ENCODE results near the gene IQSEC1.

The IQSEC1 gene

GRCh38 chr3:13055634-13056033 lies 17.6 kb downstream of the IQSEC1 start:
- Histone ChIP-seq H3K36me3 (ENCODE audit: control insufficient read depth, insufficient read depth, low read length) (no peaks in the 10 kb centered on the region), H3K9me3 (ENCODE audit: control insufficient read depth, low read length) (no peaks in the 10 kb centered on the region), H3K4me1 (ENCODE audit: control insufficient read depth, insufficient read depth, low read length, poor library complexity, severe bottlenecking) (peaks cover 13% of the 10 kb centered on the region), H3K27ac (ENCODE audit: low read depth, low read length, severe bottlenecking) (no peak overlapping the region), H3K4me3 (ENCODE audit: extremely low read depth, insufficient read depth, low read length, poor library complexity, severe bottlenecking) (no peak overlapping the region)
- WGBS, 2 experiments (ENCODE audit: insufficient coverage in 2 of 2), result 93 to 96% methylated on average over 5 to 6 of the region's 7 CpGs

- Histone ChIP-seq H3K27ac (ENCODE audit: low read depth, low read length, severe bottlenecking) (no peak overlapping the region), H3K4me1 (ENCODE audit: control insufficient read depth, insufficient read depth, low read length, poor library complexity, severe bottlenecking) (peaks cover 7% of the 10 kb centered on the region), H3K36me3 (ENCODE audit: control insufficient read depth, insufficient read depth, low read length) (no peaks in the 10 kb centered on the region), H3K4me3 (ENCODE audit: extremely low read depth, insufficient read depth, low read length, poor library complexity, severe bottlenecking) (no peak overlapping the region), H3K9me3 (ENCODE audit: control insufficient read depth, low read length) (no peaks in the 10 kb centered on the region)
- 95 to 96% methylated on average over 26 to 30 of the region's 31 CpGs for WGBS, 2 experiments (ENCODE audit: insufficient coverage in 2 of 2)
Observed at GRCh38 chr3:13054341-13055285, 18.6 kb downstream of the IQSEC1 start.

GRCh38 chr3:13053893-13054292 lies 19.3 kb downstream of the IQSEC1 start:
- WGBS, 2 experiments (ENCODE audit: insufficient coverage in 2 of 2), result 93 to 95% methylated on average over 8 to 12 of the region's 12 CpGs
- H3K9me3 ChIP-seq (ENCODE audit: control insufficient read depth, low read length), result no peaks in the 10 kb centered on the region
- no peak overlapping the region for H3K27ac ChIP-seq (ENCODE audit: low read depth, low read length, severe bottlenecking)
- H3K4me3 ChIP-seq (ENCODE audit: extremely low read depth, insufficient read depth, low read length, poor library complexity, severe bottlenecking), result no peak overlapping the region
- no peaks in the 10 kb centered on the region for H3K36me3 ChIP-seq (ENCODE audit: control insufficient read depth, insufficient read depth, low read length)
- peaks cover 7% of the 10 kb centered on the region for H3K4me1 ChIP-seq (ENCODE audit: control insufficient read depth, insufficient read depth, low read length, poor library complexity, severe bottlenecking)

GRCh38 chr3:13053420-13053819 lies 19.8 kb downstream of the IQSEC1 start:
- Histone ChIP-seq H3K4me3 (ENCODE audit: extremely low read depth, insufficient read depth, low read length, poor library complexity, severe bottlenecking) (no peak overlapping the region), H3K27ac (ENCODE audit: low read depth, low read length, severe bottlenecking) (no peak overlapping the region), H3K9me3 (ENCODE audit: control insufficient read depth, low read length) (no peaks in the 10 kb centered on the region), H3K4me1 (ENCODE audit: control insufficient read depth, insufficient read depth, low read length, poor library complexity, severe bottlenecking) (peaks cover 7% of the 10 kb centered on the region), H3K36me3 (ENCODE audit: control insufficient read depth, insufficient read depth, low read length) (no peaks in the 10 kb centered on the region)
- 81 to 82% methylated on average over 6 to 7 of the region's 8 CpGs for WGBS, 2 experiments (ENCODE audit: insufficient coverage in 2 of 2)

GRCh38 chr3:13052191-13052820 lies 20.9 kb downstream of the IQSEC1 start:
- H3K36me3 ChIP-seq (ENCODE audit: control insufficient read depth, insufficient read depth, low read length), result no peaks in the 10 kb centered on the region
- WGBS, 2 experiments (ENCODE audit: insufficient coverage in 2 of 2), result 96 to 99% methylated on average over 13 to 15 of the region's 16 CpGs
- H3K27ac ChIP-seq (ENCODE audit: low read depth, low read length, severe bottlenecking), result no peak overlapping the region
- H3K9me3 ChIP-seq (ENCODE audit: control insufficient read depth, low read length), result no peaks in the 10 kb centered on the region
- H3K4me3 ChIP-seq (ENCODE audit: extremely low read depth, insufficient read depth, low read length, poor library complexity, severe bottlenecking), result no peak overlapping the region
- H3K4me1 ChIP-seq (ENCODE audit: control insufficient read depth, insufficient read depth, low read length, poor library complexity, severe bottlenecking), result peaks cover 7% of the 10 kb centered on the region

- Histone ChIP-seq H3K4me3 (ENCODE audit: extremely low read depth, insufficient read depth, low read length, poor library complexity, severe bottlenecking) (no peak overlapping the region), H3K9me3 (ENCODE audit: control insufficient read depth, low read length) (no peaks in the 10 kb centered on the region), H3K4me1 (ENCODE audit: control insufficient read depth, insufficient read depth, low read length, poor library complexity, severe bottlenecking) (peaks cover 7% of the 10 kb centered on the region), H3K27ac (ENCODE audit: low read depth, low read length, severe bottlenecking) (no peak overlapping the region), H3K36me3 (ENCODE audit: control insufficient read depth, insufficient read depth, low read length) (no peaks in the 10 kb centered on the region)
- WGBS, 2 experiments (ENCODE audit: insufficient coverage in 2 of 2), result 92% methylated on average over 2 of the region's 6 CpGs; no CpG with 5 or more reads in 1 of the 2 experiments
Observed at GRCh38 chr3:13051581-13051980, 21.6 kb downstream of the IQSEC1 start.

GRCh38 chr3:13051066-13051465 lies 22.2 kb downstream of the IQSEC1 start:
- no peak overlapping the region for H3K4me3 ChIP-seq (ENCODE audit: extremely low read depth, insufficient read depth, low read length, poor library complexity, severe bottlenecking)
- no peaks in the 10 kb centered on the region for H3K36me3 ChIP-seq (ENCODE audit: control insufficient read depth, insufficient read depth, low read length)
- H3K9me3 ChIP-seq (ENCODE audit: control insufficient read depth, low read length), result no peaks in the 10 kb centered on the region
- no peak overlapping the region for H3K27ac ChIP-seq (ENCODE audit: low read depth, low read length, severe bottlenecking)
- H3K4me1 ChIP-seq (ENCODE audit: control insufficient read depth, insufficient read depth, low read length, poor library complexity, severe bottlenecking), result peaks cover 7% of the 10 kb centered on the region
- WGBS, 2 experiments (ENCODE audit: insufficient coverage in 2 of 2), result 38 to 50% methylated on average over 1 to 2 of the region's 2 CpGs

GRCh38 chr3:13050446-13050845 lies 22.8 kb downstream of the IQSEC1 start:
- Histone ChIP-seq H3K9me3 (ENCODE audit: control insufficient read depth, low read length) (no peaks in the 10 kb centered on the region), H3K4me1 (ENCODE audit: control insufficient read depth, insufficient read depth, low read length, poor library complexity, severe bottlenecking) (peaks cover 7% of the 10 kb centered on the region), H3K36me3 (ENCODE audit: control insufficient read depth, insufficient read depth, low read length) (no peaks in the 10 kb centered on the region), H3K27ac (ENCODE audit: low read depth, low read length, severe bottlenecking) (no peak overlapping the region), H3K4me3 (ENCODE audit: extremely low read depth, insufficient read depth, low read length, poor library complexity, severe bottlenecking) (no peak overlapping the region)
- 80% methylated on average over 1 of the region's 3 CpGs; no CpG with 5 or more reads in 1 of the 2 experiments for WGBS, 2 experiments (ENCODE audit: insufficient coverage in 2 of 2)

- Histone ChIP-seq H3K36me3 (ENCODE audit: control insufficient read depth, insufficient read depth, low read length) (no peaks in the 10 kb centered on the region), H3K9me3 (ENCODE audit: control insufficient read depth, low read length) (no peaks in the 10 kb centered on the region), H3K4me3 (ENCODE audit: extremely low read depth, insufficient read depth, low read length, poor library complexity, severe bottlenecking) (no peak overlapping the region), H3K4me1 (ENCODE audit: control insufficient read depth, insufficient read depth, low read length, poor library complexity, severe bottlenecking) (peaks cover 15% of the 10 kb centered on the region), H3K27ac (ENCODE audit: low read depth, low read length, severe bottlenecking) (no peak overlapping the region)
- WGBS, 2 experiments (ENCODE audit: insufficient coverage in 2 of 2), result 90 to 95% methylated on average over 6 of the region's 6 CpGs
Observed at GRCh38 chr3:13049400-13049799, 23.8 kb downstream of the IQSEC1 start.

GRCh38 chr3:13047296-13048165 lies 25.7 kb downstream of the IQSEC1 start:
- no peak overlapping the region for H3K4me3 ChIP-seq (ENCODE audit: extremely low read depth, insufficient read depth, low read length, poor library complexity, severe bottlenecking)
- WGBS, 2 experiments (ENCODE audit: insufficient coverage in 2 of 2), result 80% methylated on average over 8 to 9 of the region's 11 CpGs
- no peaks in the 10 kb centered on the region for H3K36me3 ChIP-seq (ENCODE audit: control insufficient read depth, insufficient read depth, low read length)
- peaks cover 22% of the 10 kb centered on the region for H3K4me1 ChIP-seq (ENCODE audit: control insufficient read depth, insufficient read depth, low read length, poor library complexity, severe bottlenecking)
- H3K9me3 ChIP-seq (ENCODE audit: control insufficient read depth, low read length), result no peaks in the 10 kb centered on the region
- no peak overlapping the region for H3K27ac ChIP-seq (ENCODE audit: low read depth, low read length, severe bottlenecking)
